HG03575 (cell line): Measurements from ENCODE around the gene NUDCD2.
A peak's percentile ranks its signal among the peaks of the same experiment; 100 is the strongest.
"Not testable (repeated sequence)": the region's sequence is repeated elsewhere in the genome, so short reads cannot be mapped to it uniquely, and the experiment has no call there.

Experiments
- ATAC-seq: cut with Tn5 transposase; IDR thresholded peaks from one replicate; pipeline ENCODE4 v1.9.1; 2021; ENCODE audit not compliant: unreplicated experiment, insufficient number of reproducible peaks, low FRiP score; ENCODE audit errors: extremely low read depth

Gene NUDCD2

DNA sequence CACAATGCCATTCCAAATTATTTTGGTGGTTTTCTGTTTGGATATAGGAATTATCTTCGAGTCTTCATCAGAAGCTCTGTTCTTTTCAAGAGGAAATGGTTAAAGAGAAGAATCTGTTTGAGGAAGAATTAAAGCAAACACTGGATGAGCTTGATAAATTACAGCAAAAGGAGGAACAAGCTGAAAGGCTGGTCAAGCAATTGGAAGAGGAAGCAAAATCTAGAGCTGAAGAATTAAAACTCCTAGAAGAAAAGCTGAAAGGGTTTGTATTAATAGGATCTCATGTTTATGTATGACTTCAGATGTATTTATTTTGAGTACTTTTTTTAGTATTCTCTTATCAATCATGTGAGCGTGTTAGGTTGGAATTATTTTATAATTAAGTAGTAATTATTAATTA, 15.5 kb upstream of the NUDCD2 start:
- no peak for ATAC-seq

- peak; percentile 83 for ATAC-seq
These were observed 13.8 kb upstream of the NUDCD2 start for GRCh38 chr5:163473635-163474243.

DNA sequence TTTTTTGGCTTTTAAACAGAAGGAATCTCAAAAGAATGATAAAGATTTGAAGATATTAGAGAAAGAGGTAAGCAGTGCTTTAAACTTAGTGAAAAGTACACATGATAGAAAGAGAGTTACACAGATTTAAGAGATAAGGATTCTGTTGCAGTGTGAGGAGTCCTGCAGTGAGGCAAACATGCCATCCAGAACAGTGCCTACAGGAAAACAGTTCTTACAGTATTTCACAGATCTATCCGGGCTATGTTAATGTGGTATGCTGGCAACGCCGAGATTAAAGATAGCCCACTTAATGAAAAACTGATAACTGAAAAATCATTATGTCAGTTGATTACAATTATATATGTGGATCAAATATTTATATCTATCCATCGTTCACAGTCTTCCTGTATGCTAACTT, 7.8 kb upstream of the NUDCD2 start:
- no peak for ATAC-seq

DNA sequence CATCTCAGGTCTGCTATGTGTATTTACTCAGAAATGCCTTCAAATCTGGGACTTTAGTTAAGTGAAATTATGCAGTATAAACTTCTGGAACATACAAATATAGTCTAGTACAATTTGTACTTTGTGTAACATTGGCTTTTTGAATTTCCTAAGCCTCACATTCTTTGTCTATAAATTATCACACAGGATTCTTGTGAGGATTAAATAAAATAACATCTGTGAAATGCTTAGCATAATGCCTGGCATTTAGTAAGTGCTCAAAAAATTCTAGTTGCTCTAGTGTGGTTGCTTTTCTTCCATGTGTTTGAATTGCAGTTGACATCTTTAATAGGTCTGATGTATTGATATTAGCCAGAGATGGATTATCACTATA, 3.1 kb upstream of the NUDCD2 start:
- no peak for ATAC-seq

- no peak for ATAC-seq
These were observed 765 bp upstream of the NUDCD2 start, which contains the start of gene HMMR for GRCh38 chr5:163460562-163461171. TSS of gene HMMR (plus strand) at chr5:163460632. CDS start at chr5:163460693, 61 bp downstream.

GRCh38 chr5:163459462-163459818, 462 bp downstream of the NUDCD2 start:
- no peak for ATAC-seq

DNA sequence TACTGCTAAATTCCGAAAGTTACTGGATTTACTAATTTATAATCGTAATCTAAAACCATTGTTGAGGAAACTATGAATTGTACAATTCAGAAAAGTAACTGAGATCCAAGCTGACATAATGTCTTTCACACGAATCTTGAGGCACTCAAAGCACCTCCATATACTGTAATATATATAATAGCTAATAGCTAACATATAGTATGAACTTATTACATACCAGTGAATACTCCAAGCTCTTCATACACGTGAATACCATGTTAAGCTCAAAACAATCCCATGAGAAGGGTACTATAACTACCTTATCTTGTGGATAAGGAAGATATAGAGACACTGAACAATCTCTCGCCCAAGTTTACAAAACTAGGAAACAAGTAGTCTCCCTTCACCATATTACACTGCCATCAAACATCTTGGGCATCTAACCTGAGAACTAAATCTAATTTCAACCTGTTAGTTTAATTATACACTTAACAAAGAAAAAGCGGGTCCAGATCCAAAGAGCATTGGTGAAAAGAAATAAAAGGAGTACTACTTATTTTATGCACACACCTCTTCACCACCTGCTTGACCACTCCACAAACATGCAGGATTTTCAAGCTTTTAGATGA, 1.0 kb downstream of the NUDCD2 start:
- no peak for ATAC-seq

GRCh38 chr5:163456840-163457239, 3.1 kb downstream of the NUDCD2 start:
- ATAC-seq = no peak

GRCh38 chr5:163456029-163456589, 3.8 kb downstream of the NUDCD2 start:
- ATAC-seq = no peak

- not testable (repeated sequence) for ATAC-seq
These were observed 4.5 kb downstream of the NUDCD2 start for GRCh38 chr5:163455406-163455805.

GRCh38 chr5:163453705-163454104, 6.2 kb downstream of the NUDCD2 start:
- ATAC-seq = no peak

DNA sequence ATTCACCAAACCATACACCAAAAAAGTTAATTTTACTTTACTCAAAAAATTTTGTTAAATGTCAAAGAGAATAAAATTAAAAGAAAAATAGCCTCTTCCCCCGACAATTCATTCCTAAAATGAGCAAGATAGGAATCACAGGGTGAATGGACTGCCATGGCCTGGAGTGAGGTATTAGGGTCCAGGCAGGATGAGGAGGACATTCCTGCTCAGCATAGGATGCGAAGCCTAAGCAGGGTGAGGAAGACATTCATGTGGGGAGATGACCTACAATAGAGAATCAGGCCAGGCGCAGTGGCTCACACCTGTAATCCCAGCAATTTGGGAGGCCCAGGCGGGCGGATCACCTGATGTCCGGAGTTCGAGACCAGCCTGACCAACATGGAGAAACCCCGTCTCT, 8.4 kb downstream of the NUDCD2 start:
- no peak for ATAC-seq

GRCh38 chr5:163448491-163448890, 11.4 kb downstream of the NUDCD2 start:
- ATAC-seq = no peak

GRCh38 chr5:163447875-163448274, 12.0 kb downstream of the NUDCD2 start:
- ATAC-seq = no peak

- ATAC-seq = no peak
These were observed 12.7 kb downstream of the NUDCD2 start for GRCh38 chr5:163447191-163447590.

GRCh38 chr5:163445345-163445744, 14.6 kb downstream of the NUDCD2 start:
- no peak for ATAC-seq

- no peak for ATAC-seq
These were observed 15.4 kb downstream of the NUDCD2 start for GRCh38 chr5:163444526-163444925.

- no peak for ATAC-seq
These were observed 18.9 kb downstream of the NUDCD2 start for GRCh38 chr5:163440954-163441353.

GRCh38 chr5:163439092-163439425, 20.8 kb downstream of the NUDCD2 start:
- ATAC-seq = no peak
